ENCODE data around the gene ARID3A.

ARID3A gene

DNA sequence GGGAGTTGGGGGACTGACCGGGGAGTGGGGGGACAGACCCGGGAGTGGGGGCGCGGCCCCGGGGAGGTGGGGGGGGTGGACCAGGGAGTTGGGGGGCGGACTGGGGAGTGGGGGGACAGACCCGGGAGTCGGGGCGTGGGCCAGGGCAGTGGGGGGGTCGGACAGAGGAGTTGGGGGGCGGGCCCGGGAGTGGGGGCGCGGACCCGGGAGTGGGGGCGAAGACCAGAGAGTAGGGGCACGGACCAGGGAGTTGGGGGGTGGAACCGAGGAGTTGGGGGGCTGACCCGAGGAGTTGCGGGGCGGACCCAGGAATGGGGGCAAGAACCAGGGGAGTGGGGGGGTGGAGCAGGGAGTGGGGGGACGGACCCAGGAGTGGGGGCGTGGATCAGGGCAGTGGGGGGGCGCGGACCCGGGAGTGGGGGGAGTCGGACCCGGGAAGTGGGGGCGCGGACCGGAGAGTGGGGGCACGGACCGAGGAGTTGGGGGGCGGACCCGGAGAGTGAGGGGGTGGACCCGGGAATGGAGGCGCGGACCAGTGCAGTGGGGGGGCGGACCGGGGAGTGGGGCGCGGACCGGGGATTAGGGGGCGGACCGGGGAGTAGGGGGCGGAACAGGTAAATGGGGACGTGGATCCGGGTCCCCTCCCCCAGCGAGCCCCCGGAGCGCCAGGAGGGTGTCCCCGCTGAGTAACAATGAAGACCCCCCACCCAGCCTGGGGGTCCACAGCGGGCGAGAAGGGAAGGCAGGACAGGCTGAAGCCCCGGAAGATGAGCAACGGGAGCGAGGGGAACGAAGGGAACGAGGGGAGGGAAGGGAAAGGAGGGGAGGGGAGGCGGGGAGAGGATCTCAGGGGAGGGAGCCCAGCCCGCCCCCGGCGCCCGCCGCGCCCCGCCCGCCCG, 13.4 kb upstream of the ARID3A start:
- DNase-seq = peak; percentile 34

DNA sequence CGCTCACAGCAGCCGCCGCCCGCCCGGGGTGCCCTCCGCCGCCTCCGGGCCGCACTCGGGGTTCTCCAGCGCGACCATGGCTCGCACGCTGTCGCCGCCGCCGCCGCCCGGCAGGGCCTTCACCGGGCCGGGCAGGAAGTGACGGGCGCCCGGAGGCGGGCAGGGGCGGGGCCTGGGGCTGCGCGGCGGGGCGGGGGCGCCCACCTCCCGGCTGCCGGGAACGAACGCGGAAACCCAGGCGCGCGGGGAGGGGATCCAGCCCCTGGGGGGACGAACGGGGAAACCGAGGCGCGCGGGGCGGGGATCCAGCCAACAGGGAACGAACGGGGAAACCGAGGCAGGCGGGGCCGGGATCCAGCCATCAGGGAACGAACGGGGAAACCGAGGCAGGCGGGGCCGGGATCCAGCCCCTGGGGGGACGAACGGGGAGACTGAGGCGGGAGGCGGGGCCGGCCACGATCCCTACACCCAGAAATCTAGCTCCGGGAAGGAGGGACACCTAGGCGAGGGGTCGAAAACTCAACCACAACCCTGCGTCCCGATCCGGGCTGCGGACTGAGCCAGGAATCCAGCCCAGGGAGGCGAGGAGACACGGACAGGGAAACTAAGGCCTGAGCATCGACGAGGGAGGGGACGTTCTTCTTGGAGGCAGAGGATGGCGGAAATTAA, 12.6 kb upstream of the ARID3A start, which contains the start of gene R3HDM4:
Gene R3HDM4 (minus strand): TSS at position 140 of the 669 bp plus-strand sequence. CDS start 62 bp downstream, at position 78.
- DNase-seq = peak; percentile 86

DNA sequence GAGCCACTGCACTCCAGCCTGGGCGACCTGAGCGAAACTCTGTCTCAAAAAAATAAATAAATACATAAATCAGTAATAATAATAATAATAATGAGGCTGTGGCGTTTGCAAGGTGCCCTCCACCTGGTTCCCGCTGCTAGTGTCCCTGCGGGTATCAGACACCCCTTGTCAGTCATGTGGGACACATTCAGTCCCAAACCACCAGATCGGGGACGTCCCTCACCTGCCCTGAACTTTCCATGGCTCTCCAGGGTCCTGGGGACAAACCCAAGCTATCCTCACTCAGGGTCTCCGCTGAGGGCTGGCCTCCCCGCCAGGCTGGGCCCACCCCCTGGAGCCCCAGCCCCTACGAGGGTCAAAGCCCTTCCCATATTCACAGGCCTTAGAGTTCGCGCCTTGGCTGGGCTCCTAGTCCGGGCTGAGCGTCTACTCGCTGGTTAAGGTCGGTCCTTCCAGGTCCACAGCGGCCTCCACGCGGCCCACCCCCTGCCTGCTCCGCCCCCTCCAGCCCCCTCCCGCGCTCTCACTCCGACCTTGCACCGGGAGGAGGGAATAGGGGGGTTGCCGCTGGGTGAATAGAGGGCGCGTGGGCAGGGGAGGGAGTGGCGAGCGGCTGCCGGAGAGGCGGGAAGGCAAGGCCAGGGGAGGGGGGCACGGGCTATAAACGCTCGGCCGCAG, 9.1 kb upstream of the ARID3A start:
- DNase-seq = no peak

DNA sequence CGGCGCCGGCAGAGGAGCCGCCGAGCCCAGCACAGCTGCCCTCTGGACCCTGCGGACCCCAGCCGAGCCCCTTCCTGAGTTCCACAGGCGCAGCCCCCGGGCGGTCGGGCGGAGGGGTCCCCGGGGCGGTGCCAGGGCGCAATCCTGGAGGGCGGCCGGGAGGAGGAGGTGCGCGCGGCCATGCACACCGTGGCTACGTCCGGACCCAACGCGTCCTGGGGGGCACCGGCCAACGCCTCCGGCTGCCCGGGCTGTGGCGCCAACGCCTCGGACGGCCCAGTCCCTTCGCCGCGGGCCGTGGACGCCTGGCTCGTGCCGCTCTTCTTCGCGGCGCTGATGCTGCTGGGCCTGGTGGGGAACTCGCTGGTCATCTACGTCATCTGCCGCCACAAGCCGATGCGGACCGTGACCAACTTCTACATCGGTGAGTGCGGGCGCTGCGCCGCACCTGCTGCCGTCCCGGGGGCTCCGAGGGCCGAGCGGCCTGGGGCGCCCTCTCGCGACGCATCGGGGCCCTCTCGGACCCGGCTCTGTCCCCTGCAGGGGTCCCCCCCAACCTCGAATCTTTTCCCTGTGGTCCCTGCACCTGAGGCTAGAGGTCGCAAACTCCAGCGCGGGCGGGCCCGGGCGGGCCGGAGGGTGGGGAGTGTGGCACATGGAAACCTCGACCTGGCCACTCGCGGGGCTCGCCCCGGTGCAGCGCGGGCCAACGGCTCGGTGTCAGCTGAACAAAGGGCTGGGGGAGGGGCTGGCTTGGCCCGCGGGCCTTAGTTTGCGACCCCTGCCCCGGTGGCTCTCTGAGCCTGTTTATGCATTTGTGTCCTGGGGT, 8.3 kb upstream of the ARID3A start, which contains the start of gene KISS1R:
Gene KISS1R (plus strand): TSS at position 11 of the 829 bp plus-strand sequence. CDS start 170 bp downstream, at position 181.
- peak; percentile 50 for DNase-seq

DNA sequence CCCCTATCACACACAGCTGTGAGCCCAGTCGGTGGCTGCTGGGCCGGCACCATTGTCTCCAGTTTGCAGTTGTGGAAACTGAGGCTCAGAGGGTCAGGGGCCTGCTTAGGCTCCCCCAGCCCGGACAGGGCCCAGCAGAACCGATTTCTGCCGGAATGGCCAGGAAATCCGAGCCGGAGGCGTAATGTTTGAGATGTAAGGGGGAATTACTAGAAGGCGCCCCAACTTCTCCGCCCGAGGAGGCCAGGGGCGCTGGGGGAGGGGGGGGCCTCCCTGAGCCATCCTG, 7.7 kb upstream of the ARID3A start:
- DNase-seq = no peak

DNA sequence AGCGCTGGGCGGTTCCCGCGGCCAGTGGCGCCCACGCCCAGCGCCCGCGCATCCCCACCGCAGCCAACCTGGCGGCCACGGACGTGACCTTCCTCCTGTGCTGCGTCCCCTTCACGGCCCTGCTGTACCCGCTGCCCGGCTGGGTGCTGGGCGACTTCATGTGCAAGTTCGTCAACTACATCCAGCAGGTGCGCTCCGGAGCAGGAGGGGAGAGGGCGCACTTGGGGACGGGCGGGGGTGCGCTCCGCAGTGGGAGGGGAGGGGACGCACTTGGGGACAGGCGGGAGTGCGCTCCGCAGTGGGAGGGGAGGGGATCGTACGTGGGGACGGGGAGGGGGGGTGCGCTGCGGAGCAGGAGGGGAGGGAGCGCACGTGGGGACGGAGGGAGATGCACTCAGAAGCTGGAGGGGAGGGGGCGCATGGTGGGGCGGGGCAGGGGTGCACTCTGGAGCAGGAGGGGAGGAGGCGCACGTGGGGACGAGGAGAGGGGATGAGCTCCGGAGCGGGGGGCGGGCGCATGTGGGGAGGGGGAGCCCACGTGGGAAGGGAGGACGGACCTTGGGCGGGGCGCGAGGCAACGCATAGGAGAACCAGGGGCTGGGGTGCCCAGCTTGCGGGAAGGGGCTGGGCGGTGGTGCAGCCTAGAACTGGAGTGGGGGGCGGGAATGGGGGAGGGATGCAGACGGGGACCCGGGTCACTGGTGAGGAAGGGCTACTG, 7.2 kb upstream of the ARID3A start:
- DNase-seq = no peak

DNA sequence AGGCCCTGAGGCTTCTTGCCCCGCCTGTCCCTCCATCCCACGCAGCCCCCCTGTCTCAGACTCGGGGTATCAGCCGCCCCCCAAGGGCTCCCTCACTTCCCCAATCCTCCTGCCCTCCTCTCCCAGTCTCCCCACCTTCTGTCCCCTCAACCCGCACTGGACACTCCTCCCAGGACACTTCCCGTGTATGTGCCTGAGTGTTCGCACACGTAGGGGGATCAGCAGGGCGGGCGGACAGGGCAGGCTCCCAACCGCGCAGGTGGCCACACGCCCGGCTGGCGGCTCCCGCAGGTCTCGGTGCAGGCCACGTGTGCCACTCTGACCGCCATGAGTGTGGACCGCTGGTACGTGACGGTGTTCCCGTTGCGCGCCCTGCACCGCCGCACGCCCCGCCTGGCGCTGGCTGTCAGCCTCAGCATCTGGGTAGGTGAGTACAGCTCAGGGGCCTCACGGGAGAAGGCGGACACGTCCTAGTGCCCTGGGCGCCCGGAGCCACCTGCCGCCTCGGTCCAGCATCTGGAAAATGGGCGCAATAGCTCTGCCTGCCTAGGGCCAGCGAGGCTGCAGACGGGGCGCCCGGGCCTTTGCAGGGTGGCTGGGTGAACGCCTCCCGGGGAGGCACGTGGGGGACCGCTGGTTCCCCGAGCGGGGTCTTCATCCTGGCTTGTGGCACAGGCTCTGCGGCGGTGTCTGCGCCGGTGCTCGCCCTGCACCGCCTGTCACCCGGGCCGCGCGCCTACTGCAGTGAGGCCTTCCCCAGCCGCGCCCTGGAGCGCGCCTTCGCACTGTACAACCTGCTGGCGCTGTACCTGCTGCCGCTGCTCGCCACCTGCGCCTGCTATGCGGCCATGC, 6.4 kb upstream of the ARID3A start:
- no peak for DNase-seq

DNA sequence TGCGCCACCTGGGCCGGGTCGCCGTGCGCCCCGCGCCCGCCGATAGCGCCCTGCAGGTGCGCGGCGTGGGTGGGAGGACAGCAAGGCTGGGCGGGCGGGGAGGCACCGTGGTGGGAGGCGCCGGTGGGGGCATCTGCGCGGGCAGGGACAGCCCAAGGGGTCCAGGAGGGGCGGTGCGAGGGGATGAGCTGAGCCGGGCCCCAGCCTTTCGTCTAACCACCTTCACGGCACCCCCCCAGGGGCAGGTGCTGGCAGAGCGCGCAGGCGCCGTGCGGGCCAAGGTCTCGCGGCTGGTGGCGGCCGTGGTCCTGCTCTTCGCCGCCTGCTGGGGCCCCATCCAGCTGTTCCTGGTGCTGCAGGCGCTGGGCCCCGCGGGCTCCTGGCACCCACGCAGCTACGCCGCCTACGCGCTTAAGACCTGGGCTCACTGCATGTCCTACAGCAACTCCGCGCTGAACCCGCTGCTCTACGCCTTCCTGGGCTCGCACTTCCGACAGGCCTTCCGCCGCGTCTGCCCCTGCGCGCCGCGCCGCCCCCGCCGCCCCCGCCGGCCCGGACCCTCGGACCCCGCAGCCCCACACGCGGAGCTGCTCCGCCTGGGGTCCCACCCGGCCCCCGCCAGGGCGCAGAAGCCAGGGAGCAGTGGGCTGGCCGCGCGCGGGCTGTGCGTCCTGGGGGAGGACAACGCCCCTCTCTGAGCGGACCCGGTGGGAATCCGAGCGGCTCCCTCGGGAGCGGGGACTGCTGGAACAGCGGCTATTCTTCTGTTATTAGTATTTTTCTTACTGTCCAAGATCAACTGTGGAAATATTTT, 5.6 kb upstream of the ARID3A start:
- no peak for DNase-seq

DNA sequence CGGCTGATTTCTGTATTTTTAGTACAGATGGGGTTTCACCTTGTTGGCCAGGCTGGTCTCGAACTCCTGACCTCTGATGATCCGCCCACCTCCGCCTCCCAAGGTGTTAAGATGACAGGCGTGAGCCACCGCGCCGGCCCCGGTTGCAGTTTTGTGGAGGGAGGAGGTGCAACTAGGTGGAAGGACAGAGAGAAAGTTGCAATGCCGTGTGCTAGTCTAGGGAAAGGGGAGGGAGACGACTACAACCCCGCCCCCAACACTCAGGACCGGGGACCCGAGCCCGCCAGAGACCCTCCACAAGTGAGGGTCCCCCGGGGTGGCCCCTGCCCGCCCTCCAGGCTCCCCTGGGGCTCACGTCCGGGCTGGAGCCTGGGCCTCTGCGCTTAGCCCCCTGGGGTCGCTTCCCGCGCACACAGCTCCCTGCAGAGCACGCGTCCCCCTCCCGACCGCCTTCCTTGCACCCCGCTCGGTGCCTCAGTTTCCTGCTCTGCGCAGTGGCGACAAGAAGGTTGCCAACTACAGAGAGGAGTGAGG, 1.2 kb upstream of the ARID3A start:
- DNase-seq = no peak

DNA sequence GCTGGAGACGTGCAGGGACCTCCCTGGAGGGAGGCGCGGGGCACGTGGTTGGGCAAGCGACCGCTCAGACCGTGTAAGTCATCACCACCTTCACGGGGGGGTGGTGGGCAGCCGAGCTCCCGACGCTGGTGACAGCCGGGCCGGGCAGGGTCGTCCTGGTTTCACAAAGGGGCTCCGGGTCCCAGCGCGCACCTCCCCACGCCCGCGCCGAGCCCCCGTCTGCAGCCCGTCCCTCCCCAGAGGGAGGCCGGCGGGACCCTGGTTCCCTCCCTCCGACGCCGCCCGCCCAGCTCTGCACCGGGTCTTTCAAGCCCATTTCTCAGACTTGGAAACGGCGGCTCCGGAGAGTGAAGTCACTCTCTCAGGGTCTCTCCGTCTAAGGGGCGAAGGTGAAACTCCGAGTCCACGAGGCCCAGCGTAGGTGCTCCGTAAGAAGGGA, 729 bp upstream of the ARID3A start:
- DNase-seq = no peak

DNA sequence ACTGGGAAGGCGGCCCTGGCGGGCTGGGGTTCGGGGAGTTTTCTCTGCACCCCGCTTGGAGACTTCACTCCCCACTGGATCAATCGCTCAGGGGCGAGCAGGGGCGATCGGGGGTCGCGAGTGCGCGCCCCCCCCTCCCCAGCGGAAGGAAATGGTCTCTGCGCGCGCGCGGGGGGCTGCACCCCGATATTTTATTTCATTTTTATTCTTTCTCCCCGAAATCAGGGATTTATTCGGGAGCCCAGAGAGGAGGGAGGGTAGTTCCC, 421 bp downstream of the ARID3A start:
- DNase-seq = no peak

DNA sequence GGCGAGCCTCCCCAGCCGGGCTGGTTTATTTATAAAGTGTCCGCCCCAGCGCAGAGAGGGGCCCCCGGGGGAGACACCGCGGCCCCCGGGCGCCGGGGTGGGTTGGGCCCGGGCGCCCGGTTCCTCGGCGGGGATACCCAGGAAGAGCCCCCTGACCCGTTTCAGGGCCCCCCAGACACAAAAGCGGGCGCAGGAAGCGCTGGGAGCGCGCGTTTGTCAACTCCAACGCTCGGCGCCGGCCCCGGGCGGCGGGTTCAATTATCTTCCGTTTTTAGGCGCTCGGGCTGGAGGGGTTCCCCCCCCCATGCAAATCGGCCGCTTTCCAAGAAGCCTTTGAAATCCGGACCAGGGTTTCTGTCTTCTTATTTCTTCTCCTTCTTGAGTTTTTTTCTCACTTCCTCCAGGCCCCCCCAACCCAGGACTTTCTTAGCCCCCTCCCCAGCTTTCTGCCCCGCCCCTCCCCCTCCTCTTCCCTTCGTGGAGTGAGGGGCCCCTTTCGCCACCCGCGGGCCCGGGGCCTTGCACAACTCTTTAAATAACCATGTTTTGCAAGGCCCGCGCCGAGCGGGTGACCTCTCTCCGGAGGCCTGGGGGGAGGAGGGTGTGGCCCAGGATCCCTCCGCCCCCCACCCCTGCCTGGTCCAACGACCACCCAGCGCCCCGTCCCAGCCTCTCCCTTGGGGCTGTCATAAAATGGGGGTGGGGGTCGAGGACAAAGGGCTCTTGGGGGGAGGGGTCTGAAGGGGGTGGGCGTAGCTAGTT, 935 bp downstream of the ARID3A start:
- peak; percentile 93 for DNase-seq

DNA sequence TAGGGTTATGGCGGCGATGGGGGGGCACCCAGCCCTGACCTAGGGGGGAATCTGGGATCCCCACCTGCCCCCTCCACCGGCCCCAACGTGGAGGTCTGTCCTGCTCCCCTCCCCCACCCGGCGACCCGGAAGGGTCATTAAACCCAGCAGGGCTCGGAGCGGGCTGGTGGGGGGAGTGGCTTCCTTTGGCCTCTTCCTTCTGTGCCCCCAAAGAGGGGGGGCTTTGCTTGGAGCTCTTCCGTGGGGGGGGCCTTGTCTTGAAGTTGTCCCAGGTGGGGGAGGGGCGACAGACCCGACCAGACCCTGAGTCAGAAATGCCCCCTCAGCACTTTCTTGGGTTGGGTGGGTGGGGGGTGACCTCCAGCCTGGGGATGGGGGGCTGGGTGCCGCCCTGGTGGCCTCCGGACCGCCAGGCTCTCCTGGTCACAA, 1.5 kb downstream of the ARID3A start:
- no peak for DNase-seq

DNA sequence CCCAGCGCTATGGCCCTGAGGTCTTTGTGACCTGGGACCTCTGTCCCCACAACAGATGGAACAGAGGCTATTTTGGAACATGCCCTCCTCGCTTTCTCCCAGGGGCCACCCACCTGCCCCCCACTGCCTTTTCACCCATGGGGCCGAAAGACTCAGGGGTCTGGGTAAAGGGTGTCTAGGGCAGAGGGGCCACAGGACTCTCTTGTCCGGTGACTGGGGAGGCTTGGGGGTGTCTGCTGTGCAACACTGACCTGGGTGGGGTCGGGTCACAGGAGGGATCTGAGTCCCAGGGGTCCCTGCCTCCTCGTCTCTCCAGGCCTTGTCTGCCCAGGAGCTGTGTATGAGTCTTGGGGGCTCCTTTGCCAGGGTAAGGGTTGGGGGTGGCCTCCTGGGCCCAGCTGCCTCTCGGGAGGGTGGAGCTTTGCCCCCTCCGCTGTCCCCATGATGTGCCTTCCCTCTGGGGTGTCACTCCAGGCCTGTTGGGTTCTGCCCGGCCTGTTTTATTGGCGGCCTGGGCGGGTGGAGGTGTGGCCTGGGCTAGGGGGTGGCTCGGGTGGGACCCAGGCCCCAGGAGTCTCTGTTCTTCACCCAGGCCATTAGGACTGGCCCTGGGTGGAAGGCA, 2.1 kb downstream of the ARID3A start:
- no peak for DNase-seq

DNA sequence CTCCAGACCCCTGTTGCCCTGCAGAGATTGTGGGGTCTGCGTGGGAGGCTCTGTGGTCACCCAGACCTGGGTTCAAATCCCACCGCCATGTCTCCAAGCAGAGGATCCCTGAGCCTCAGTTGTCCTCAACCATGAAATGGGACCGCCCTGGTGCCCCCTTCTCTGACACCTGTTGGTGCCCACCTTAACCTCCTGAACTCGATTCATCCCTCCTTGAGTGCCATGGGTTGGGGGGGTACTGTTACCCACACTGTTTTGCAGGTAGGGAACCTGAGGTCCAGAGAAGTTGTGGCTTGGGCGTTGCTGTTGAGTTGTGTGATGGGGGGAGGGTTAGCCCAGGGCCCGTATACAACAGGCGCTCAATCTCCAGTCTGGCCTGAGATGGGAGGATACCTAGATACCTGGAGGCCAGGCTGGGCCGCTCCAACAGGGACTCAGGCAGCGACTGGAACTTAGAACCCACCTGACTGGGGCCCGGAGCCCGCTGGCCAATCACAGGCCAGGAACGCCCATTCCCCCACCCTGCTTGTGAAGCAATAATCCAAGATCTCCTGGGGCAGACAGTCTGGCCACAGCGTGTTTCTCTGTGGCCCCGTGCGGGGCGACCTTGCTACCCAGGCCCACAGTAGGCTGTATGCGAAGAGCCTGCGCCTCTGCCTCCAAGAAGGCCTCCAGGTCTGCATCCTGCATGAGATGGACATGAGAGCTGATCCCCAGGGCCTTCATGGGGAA, 2.8 kb downstream of the ARID3A start:
- DNase-seq = no peak

DNA sequence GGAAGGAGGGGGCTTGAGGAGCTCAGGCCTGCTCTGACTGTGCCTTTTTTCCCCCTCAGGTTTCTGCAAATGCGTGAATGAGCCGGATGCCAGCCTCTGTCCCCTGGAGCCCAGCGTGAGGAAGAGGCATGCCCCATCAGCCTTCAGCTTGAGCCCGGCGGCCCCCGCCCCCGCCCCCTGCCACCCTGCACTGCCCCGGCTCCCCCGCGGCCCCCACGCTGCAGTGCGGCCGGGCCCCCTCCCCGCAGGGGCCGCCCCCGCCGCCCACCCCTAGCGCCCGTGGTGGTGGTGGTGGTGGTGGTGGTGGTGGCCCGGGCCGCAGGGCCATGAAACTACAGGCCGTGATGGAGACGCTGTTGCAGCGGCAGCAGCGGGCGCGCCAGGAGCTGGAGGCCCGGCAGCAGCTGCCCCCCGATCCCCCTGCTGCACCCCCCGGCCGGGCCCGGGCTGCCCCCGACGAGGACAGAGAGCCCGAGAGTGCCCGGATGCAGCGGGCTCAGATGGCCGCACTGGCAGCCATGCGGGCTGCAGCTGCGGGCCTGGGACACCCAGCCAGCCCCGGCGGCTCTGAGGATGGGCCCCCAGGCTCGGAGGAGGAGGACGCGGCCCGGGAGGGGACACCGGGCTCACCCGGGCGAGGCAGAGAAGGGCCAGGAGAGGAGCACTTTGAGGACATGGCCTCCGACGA, 3.5 kb downstream of the ARID3A start:
- no peak for DNase-seq

DNA sequence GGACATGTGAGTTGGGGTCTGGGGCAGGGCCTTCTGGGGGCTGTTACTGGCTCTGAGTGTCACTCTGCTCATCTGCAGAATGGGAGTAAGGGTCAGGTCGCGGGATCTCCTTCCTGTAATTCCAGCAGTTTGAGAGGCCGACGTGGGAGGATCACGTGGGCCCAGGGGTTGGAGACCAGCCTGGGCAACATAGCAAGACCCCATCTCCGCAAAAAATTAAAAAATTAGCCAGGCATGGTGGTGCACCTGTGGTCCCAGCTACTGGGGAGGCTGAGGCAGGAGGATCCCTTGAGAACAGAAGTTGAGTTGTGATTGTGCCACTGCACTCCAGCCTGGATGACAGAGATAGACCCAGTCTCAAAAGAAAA, 4.0 kb downstream of the ARID3A start:
- DNase-seq = no peak
